K562 (cell line): ENCODE results near the gene POLK. TPM values are rescaled to one million over a fixed set of nuclear protein-coding genes. Genes with fewer than 3 reads are reported as not detected.

ENCODE experiments used
- BCL6 ChIP-seq: fragments of 250-450 bp; sonication (Bioruptor Pico); IDR thresholded peaks from 2 replicates; pipeline ENCODE4 v1.4.0; 2020
- CBX8 ChIP-seq: fragments of 200-600 bp; sonication (generic); IDR thresholded peaks from 2 replicates; pipeline ENCODE4 v1.6.1; 2012; ENCODE audit warnings: borderline replicate concordance, mixed run types, low read depth, mild to moderate bottlenecking, moderate library complexity, mixed read lengths, low read length, control low read depth, inconsistent platforms; ENCODE audit not compliant: poor library complexity, severe bottlenecking; ENCODE audit errors: extremely low read depth
- CEBPB ChIP-seq: fragments of 450-650 bp; IDR thresholded peaks from 2 replicates; pipeline ENCODE4 v1.6.1; 2016; ENCODE audit warnings: missing genetic modification characterization, missing compliant biosample characterization
- HLTF ChIP-seq: fragments of 450-650 bp; IDR thresholded peaks from 2 replicates; pipeline ENCODE4 v1.6.1; 2016
- HNRNPUL1 ChIP-seq: fragments of 200-400 bp; formaldehyde crosslinking; IDR thresholded peaks from 2 replicates; pipeline ENCODE4 v1.6.1; 2017; ENCODE audit warnings: low read length
- MAFF ChIP-seq: IDR thresholded peaks from 2 replicates; pipeline ENCODE4 v1.6.1; 2012; ENCODE audit warnings: low read length, improper control_type of control experiment
- NFE2 ChIP-seq: IDR thresholded peaks from 2 replicates; pipeline ENCODE4 v1.6.1; 2014; ENCODE audit warnings: antibody characterized with exemption, low read depth
- TRIM24 ChIP-seq, 2 experiments: fragments of 450-650 bp; IDR thresholded peaks; 2 replicates each; pipeline ENCODE4 v1.6.1; 2016
- ZFP1 ChIP-seq: fragments of 450-650 bp; formaldehyde crosslinking; IDR thresholded peaks from 2 replicates; pipeline ENCODE4 v1.4.0; 2020; ENCODE audit warnings: mild to moderate bottlenecking, mixed read lengths
- ZKSCAN8 ChIP-seq: fragments of 200-800 bp; sonication (Bioruptor generic); IDR thresholded peaks from 2 replicates; pipeline ENCODE4 v1.6.1; 2016; ENCODE audit warnings: missing genetic modification characterization, missing compliant biosample characterization
- polyA plus RNA-seq, 8 experiments: library from polyadenylated mRNA; depleted of rRNA in 4 of 8; stranded (reverse) in 5 of 8; unstranded in 3 of 8; fragments of >200 nt; fragmentation: Nextera tagmentation in 2 of 8; fragmentation: Illumina TruSeq in 1 of 8; extraction: Ambion mirVana in 2 of 8; extraction: Trizol in 1 of 8; gene quantifications; 2 replicates each; pipeline versions ENCODE4 v1.2.1 to v1.2.3, GENCODE V29; 2011 to 2014; ENCODE audit warnings: inconsistent platforms in 1 of 8, missing spikeins in 1 of 8
- total RNA-seq, 7 experiments: library from RNA; depleted of rRNA in 6 of 7; stranded (reverse); fragments of >200 nt in 6 of 7; fragmentation: Illumina TruSeq in 2 of 7; extraction: Trizol in 2 of 7; gene quantifications; 2 replicates each; pipeline versions ENCODE4 v1.2.1 to v1.2.3, GENCODE V29; 2011 to 2021; ENCODE audit warnings: low replicate concordance in 1 of 7
- TF ChIP-seq, protein P1 (sequence below): fragments of 450-650 bp; IDR thresholded peaks from 2 replicates; pipeline ENCODE4 v1.6.1; 2016; ENCODE audit warnings: mild to moderate bottlenecking, moderate library complexity
- TF ChIP-seq, protein P2 (sequence below): fragments of 450-650 bp; formaldehyde crosslinking; IDR thresholded peaks from 2 replicates; pipeline ENCODE4 v1.4.0; 2020; ENCODE audit warnings: mild to moderate bottlenecking, moderate library complexity
- TF ChIP-seq, protein P3 (sequence below): fragments of 450-650 bp; conservative IDR thresholded peaks from 2 replicates; pipeline ENCODE4 v1.6.1; 2016; ENCODE audit warnings: missing genetic modification characterization, low read depth, mild to moderate bottlenecking, missing compliant biosample characterization, moderate library complexity

POLK gene
- total and polyA plus RNA-seq, 9 of the 15 experiments (the other 6 are each of a cell fraction or from before 2014, with no cell fraction given) = 6.1 to 31.6 (median 16.5) TPM

DNA sequence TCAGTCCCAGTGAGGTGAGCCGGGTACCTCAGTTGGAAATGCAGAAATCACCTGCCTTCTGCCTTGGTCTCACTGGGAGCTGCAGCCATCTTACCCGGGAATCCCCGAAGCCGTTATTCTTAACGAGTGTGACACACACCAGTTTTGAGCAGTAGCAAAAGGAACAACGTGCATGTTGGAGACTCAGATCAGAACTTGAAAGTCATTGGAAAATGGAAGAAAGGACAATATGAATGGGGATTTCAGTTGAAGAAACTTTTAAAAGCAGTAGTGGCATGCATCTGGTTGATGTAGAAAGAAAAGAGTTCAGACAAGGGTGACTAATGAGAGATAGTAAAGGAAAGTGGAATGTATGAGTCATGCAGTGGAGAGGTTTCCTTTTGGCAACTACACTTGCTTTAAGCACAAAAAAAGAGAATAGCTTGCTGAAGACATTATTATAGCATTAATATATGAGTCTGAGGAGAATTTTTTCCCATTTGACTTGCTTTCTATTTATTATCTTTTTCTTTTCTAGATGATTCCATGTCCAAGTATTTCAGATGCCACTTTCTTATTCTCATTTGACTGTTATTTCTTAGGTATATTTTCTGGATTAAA lies 55.1 kb downstream of the POLK start (continued):
- TF ChIP-seq, protein P1, sequence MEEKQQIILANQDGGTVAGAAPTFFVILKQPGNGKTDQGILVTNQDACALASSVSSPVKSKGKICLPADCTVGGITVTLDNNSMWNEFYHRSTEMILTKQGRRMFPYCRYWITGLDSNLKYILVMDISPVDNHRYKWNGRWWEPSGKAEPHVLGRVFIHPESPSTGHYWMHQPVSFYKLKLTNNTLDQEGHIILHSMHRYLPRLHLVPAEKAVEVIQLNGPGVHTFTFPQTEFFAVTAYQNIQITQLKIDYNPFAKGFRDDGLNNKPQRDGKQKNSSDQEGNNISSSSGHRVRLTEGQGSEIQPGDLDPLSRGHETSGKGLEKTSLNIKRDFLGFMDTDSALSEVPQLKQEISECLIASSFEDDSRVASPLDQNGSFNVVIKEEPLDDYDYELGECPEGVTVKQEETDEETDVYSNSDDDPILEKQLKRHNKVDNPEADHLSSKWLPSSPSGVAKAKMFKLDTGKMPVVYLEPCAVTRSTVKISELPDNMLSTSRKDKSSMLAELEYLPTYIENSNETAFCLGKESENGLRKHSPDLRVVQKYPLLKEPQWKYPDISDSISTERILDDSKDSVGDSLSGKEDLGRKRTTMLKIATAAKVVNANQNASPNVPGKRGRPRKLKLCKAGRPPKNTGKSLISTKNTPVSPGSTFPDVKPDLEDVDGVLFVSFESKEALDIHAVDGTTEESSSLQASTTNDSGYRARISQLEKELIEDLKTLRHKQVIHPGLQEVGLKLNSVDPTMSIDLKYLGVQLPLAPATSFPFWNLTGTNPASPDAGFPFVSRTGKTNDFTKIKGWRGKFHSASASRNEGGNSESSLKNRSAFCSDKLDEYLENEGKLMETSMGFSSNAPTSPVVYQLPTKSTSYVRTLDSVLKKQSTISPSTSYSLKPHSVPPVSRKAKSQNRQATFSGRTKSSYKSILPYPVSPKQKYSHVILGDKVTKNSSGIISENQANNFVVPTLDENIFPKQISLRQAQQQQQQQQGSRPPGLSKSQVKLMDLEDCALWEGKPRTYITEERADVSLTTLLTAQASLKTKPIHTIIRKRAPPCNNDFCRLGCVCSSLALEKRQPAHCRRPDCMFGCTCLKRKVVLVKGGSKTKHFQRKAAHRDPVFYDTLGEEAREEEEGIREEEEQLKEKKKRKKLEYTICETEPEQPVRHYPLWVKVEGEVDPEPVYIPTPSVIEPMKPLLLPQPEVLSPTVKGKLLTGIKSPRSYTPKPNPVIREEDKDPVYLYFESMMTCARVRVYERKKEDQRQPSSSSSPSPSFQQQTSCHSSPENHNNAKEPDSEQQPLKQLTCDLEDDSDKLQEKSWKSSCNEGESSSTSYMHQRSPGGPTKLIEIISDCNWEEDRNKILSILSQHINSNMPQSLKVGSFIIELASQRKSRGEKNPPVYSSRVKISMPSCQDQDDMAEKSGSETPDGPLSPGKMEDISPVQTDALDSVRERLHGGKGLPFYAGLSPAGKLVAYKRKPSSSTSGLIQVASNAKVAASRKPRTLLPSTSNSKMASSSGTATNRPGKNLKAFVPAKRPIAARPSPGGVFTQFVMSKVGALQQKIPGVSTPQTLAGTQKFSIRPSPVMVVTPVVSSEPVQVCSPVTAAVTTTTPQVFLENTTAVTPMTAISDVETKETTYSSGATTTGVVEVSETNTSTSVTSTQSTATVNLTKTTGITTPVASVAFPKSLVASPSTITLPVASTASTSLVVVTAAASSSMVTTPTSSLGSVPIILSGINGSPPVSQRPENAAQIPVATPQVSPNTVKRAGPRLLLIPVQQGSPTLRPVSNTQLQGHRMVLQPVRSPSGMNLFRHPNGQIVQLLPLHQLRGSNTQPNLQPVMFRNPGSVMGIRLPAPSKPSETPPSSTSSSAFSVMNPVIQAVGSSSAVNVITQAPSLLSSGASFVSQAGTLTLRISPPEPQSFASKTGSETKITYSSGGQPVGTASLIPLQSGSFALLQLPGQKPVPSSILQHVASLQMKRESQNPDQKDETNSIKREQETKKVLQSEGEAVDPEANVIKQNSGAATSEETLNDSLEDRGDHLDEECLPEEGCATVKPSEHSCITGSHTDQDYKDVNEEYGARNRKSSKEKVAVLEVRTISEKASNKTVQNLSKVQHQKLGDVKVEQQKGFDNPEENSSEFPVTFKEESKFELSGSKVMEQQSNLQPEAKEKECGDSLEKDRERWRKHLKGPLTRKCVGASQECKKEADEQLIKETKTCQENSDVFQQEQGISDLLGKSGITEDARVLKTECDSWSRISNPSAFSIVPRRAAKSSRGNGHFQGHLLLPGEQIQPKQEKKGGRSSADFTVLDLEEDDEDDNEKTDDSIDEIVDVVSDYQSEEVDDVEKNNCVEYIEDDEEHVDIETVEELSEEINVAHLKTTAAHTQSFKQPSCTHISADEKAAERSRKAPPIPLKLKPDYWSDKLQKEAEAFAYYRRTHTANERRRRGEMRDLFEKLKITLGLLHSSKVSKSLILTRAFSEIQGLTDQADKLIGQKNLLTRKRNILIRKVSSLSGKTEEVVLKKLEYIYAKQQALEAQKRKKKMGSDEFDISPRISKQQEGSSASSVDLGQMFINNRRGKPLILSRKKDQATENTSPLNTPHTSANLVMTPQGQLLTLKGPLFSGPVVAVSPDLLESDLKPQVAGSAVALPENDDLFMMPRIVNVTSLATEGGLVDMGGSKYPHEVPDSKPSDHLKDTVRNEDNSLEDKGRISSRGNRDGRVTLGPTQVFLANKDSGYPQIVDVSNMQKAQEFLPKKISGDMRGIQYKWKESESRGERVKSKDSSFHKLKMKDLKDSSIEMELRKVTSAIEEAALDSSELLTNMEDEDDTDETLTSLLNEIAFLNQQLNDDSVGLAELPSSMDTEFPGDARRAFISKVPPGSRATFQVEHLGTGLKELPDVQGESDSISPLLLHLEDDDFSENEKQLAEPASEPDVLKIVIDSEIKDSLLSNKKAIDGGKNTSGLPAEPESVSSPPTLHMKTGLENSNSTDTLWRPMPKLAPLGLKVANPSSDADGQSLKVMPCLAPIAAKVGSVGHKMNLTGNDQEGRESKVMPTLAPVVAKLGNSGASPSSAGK = peak; percentile 69
- peak; percentile 73; the same call in 1 of the 2 replicates for TF ChIP-seq ZKSCAN8 (CRISPR knock-in tag)
- TF ChIP-seq CBX8 = no peak
- TF ChIP-seq HLTF = peak; percentile 13; the same call in 1 of the 2 replicates
- 0 out of 2 replicates have a peak, but pooled peaks have one; percentile 6 for TF ChIP-seq CEBPB (tag)
- TF ChIP-seq BCL6 = no peak
- TF ChIP-seq, protein P2, sequence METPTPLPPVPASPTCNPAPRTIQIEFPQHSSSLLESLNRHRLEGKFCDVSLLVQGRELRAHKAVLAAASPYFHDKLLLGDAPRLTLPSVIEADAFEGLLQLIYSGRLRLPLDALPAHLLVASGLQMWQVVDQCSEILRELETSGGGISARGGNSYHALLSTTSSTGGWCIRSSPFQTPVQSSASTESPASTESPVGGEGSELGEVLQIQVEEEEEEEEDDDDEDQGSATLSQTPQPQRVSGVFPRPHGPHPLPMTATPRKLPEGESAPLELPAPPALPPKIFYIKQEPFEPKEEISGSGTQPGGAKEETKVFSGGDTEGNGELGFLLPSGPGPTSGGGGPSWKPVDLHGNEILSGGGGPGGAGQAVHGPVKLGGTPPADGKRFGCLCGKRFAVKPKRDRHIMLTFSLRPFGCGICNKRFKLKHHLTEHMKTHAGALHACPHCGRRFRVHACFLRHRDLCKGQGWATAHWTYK (CRISPR knock-in tag) = peak; percentile 72; the same call in 1 of the 2 replicates
- TF ChIP-seq ZFP1 = no peak
- TF ChIP-seq, protein P3, sequence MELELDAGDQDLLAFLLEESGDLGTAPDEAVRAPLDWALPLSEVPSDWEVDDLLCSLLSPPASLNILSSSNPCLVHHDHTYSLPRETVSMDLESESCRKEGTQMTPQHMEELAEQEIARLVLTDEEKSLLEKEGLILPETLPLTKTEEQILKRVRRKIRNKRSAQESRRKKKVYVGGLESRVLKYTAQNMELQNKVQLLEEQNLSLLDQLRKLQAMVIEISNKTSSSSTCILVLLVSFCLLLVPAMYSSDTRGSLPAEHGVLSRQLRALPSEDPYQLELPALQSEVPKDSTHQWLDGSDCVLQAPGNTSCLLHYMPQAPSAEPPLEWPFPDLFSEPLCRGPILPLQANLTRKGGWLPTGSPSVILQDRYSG (tag) = peak; percentile 80; the same call in 1 of the 2 replicates
- peak; percentile 46 to 53; a peak in 2 of 4 replicates for TF ChIP-seq TRIM24 (IDR thresholded peaks at IDR 0.05)
- TF ChIP-seq HNRNPUL1 = no peak
- TF ChIP-seq NFE2 = peak; percentile 66
- 0 out of 2 replicates have a peak, but pooled peaks have one; percentile 3 for TF ChIP-seq MAFF
